ENCODE measurements around the gene OPRM1.

DNA sequence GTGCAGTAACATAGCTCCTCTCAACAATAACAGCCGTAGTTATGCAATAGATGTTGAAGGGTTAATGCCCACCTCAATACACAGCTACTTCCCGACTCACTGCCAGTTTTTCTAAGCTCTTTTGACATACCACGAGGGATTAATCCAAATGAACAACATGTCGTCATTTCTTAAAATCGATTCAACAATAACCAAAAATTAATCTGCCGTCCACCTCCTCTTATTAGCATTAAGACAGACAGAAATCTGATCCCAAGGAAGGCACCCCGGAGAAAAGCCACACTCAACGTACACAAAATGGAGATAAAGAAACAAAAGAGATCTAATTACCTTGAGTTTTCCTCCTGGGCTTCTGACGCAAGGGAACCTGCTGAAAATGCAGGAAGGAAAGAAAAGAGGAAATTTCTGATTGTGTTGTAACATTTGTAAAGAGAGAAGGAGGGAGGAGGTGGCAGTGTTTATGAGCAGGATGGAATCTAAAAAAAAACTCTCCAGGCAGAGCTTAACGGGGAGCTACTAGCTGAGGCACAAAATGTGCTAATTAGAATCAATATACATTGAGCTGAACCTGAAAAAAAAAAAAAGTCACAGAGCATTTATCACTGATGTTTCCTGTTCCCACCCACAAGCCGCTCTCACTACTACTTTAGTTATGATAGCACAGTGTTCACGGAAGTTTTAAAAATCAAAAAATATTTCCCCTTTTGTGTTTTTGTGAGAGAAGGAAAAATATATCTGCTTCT, 208.2 kb downstream of the OPRM1 start:
- TF ChIP-seq, protein P1, sequence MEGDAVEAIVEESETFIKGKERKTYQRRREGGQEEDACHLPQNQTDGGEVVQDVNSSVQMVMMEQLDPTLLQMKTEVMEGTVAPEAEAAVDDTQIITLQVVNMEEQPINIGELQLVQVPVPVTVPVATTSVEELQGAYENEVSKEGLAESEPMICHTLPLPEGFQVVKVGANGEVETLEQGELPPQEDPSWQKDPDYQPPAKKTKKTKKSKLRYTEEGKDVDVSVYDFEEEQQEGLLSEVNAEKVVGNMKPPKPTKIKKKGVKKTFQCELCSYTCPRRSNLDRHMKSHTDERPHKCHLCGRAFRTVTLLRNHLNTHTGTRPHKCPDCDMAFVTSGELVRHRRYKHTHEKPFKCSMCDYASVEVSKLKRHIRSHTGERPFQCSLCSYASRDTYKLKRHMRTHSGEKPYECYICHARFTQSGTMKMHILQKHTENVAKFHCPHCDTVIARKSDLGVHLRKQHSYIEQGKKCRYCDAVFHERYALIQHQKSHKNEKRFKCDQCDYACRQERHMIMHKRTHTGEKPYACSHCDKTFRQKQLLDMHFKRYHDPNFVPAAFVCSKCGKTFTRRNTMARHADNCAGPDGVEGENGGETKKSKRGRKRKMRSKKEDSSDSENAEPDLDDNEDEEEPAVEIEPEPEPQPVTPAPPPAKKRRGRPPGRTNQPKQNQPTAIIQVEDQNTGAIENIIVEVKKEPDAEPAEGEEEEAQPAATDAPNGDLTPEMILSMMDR (IDR thresholded peaks at IDR 0.05): no peak
- no peak for TF ChIP-seq POLR2A (IDR thresholded peaks at IDR 0.05)
